Mucosa of stomach (tissue), 1 donor: Measurements from ENCODE around the gene ZBTB7C.

Experiments used
- H3K27me3 ChIP-seq: one replicate; pipeline ENCODE4 v1.7.0; 2013; ENCODE audit warnings: mild to moderate bottlenecking, low read length; ENCODE audit not compliant: control insufficient read depth, insufficient read depth
- H3K36me3 ChIP-seq: one replicate; pipeline ENCODE4 v1.7.0; 2013; ENCODE audit warnings: low read length; ENCODE audit not compliant: control insufficient read depth, insufficient read depth
- H3K4me1 ChIP-seq: one replicate; pipeline ENCODE4 v1.7.0; 2013; ENCODE audit warnings: mild to moderate bottlenecking, low read length; ENCODE audit not compliant: control insufficient read depth, insufficient read depth
- H3K4me3 ChIP-seq: one replicate; pipeline ENCODE4 v1.7.0; 2013; ENCODE audit warnings: low read length
- H3K9ac ChIP-seq: one replicate; pipeline ENCODE4 v1.7.0; 2013; ENCODE audit warnings: mild to moderate bottlenecking, low read length, moderate library complexity
- H3K9me3 ChIP-seq: one replicate; pipeline ENCODE4 v1.7.0; 2013; ENCODE audit warnings: mild to moderate bottlenecking, low read length, moderate library complexity; ENCODE audit not compliant: control insufficient read depth
- donor health status: Pancreatic carcinoma.

Gene ZBTB7C

DNA sequence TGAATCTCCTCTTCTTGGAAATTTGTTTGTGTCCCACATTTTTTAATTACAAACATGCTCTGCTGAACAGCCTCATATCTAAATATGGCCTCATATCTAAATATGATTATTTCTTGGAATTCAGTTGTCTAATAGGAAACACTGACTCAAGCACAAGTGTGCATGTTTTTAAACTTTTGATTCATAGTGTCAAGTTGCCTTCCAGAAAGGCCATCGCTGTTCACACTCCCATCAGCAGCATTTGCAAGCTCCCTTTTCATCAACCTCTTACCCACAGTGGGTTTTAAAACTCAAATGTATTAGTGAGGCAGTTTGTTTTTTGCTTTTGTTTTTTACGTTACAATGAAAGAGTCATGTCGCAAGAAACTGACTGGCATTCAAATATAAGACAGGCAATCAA lies 413.5 kb downstream of the ZBTB7C start:
- H3K9me3 ChIP-seq: no peaks in the 10 kb centered on the region

DNA sequence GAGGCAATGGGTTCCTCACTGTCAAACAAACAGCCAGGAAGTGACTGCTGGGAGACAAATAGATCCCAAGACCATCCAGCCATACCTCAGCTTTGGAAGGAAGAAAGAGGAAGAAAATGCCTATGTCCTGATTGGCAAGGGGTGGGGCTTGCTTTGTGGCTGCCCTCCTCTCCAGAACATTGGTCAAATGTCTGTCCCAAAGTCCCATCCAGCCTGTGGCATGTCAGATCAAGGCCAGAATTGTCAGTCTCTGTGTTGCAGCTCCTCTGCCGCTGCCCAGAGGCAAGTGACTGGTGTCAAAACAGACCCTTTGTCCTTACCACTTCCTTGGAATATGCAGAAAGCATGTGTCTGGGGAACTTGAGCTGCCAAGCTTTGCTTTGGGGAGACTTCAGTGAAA lies 415.8 kb downstream of the ZBTB7C start:
- H3K9ac ChIP-seq: no peak overlapping the region
- H3K36me3 ChIP-seq: no peaks in the 10 kb centered on the region
- H3K27me3 ChIP-seq: peaks cover 5% of the 10 kb centered on the region
- no peak overlapping the region for H3K4me3 ChIP-seq
- H3K4me1 ChIP-seq: no peaks in the 10 kb centered on the region
- no peaks in the 10 kb centered on the region for H3K9me3 ChIP-seq

More for the DNA sequence above, 413.5 kb downstream of the ZBTB7C start:
- H3K4me3 ChIP-seq: no peak overlapping the region
- no peak overlapping the region for H3K9ac ChIP-seq
- no peaks in the 10 kb centered on the region for H3K36me3 ChIP-seq
- H3K27me3 ChIP-seq: peaks cover 5% of the 10 kb centered on the region
- H3K4me1 ChIP-seq: no peaks in the 10 kb centered on the region

DNA sequence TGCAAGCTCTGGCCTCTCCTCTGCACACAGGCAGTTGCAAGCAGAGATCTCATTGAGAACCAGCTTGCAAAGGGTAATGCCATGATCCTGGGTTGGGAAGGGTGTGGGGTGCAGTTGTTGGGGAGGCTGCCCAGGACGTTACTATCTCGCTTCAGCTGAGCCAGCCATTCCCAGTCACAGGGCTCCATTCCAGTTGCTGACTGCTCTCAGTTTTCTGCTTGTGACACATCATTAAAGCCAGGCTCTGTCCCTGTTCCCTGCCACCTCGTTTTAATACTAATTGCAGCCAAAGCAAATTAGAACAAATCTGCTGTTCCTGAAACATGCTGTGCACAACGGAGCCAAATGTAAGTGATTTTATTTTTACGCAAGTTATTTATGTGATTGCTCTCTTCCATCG lies 416.2 kb downstream of the ZBTB7C start:
- no peaks in the 10 kb centered on the region for H3K36me3 ChIP-seq
- H3K9ac ChIP-seq: no peak overlapping the region
- peaks cover 5% of the 10 kb centered on the region for H3K27me3 ChIP-seq
- no peak overlapping the region for H3K4me3 ChIP-seq
- H3K4me1 ChIP-seq: no peaks in the 10 kb centered on the region
- no peaks in the 10 kb centered on the region for H3K9me3 ChIP-seq

DNA sequence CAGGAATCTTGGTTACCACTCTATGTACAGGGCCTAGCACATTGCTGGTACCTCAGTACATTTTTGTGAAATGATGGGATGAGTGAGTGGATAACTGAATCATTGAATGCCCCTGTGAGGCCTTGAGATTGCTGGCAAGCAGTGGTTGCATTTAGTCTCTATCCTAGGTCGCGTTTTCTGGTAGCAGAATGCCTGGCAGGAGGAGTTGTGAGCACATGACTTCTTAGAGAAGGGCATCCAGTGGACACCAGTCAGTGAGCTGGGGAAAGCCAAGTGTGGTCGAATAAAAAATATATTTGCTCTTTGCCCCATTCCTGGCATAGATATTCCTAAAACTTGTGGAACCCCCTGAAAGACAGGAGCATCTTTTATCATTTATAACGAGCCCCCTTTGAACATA lies 416.9 kb downstream of the ZBTB7C start:
- no peak overlapping the region for H3K4me3 ChIP-seq
- H3K9me3 ChIP-seq: no peaks in the 10 kb centered on the region
- no peaks in the 10 kb centered on the region for H3K4me1 ChIP-seq
- no peak overlapping the region for H3K9ac ChIP-seq
- H3K27me3 ChIP-seq: peaks cover 5% of the 10 kb centered on the region
- H3K36me3 ChIP-seq: no peaks in the 10 kb centered on the region

DNA sequence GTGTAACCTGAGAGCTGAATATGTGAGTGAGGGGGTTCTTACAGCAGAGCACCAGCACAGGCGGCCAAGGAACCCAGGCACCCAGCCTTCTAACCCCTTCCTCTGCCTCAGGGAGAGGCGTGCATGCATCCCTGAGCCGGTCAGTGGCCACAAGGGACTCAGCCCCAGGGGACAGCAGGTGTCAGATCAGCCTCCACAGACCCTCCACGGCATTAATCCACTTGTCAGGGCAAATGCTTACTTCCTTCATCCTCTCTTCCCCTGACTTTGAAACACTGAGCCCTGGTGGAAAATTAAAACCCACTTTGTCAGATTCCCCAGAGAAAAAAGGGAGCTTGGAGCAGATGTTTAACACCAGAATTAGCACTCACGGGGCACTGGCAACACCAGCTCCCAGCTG lies 418.2 kb downstream of the ZBTB7C start:
- H3K27me3 ChIP-seq: peaks cover 5% of the 10 kb centered on the region
- H3K4me3 ChIP-seq: no peak overlapping the region
- no peaks in the 10 kb centered on the region for H3K9me3 ChIP-seq
- no peak overlapping the region for H3K9ac ChIP-seq
- no peaks in the 10 kb centered on the region for H3K36me3 ChIP-seq
- no peaks in the 10 kb centered on the region for H3K4me1 ChIP-seq

DNA sequence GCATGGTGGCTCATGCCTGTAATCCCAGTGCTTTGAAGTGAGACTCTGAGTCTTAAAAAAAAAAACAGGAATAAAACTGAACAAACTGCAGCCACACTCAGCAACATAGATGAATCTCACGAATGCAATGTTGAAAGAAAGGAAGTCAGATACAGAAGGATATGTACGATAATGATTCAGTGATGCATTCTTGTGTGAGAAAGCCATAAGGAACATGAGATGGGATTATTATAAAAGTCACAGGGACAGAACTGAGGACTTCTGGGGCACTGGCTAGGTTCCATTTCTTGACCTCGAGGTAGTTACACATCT lies 421.8 kb downstream of the ZBTB7C start:
- Histone ChIP-seq H3K4me1 (no peaks in the 10 kb centered on the region), H3K36me3 (no peaks in the 10 kb centered on the region), H3K9ac (no peak overlapping the region), H3K27me3 (peaks cover 5% of the 10 kb centered on the region), H3K9me3 (no peaks in the 10 kb centered on the region), H3K4me3 (no peak overlapping the region)

DNA sequence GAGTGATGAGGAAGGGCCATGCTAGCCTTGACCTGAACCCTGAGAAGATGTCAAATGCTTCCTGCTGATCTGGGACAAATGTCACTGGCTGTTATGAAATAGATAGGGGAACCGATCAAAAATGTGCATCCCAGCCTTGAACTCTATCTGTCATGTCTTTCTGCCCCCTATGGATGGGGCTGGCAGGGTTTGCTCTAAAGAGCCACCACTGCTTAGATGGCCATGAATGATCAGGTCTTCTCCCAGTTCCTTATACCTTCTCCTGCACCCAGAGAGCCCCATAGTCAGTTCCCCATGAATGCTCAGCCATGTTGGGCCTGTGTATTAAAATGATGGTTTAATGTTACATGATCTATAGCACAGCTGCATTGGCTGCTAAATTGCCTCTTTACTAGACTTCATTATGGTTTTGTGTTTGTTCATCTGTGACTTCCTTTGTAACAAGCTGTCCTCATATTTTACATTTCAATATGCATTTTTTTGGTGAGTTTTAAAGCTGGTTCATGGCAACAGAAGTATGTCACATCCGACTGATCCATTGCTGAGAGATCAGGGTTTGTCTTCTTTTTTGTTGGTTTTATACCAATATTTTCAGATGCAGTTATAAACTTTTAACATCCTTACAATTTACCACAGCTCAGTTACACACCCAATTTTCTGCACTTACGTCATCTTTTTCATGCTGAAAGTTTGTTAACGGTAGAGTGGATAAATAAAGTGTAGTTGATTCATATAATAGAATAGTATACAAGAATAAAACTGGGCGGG lies 422.4 kb downstream of the ZBTB7C start:
- no peak overlapping the region for H3K9ac ChIP-seq
- H3K4me1 ChIP-seq: no peaks in the 10 kb centered on the region
- H3K4me3 ChIP-seq: no peak overlapping the region
- H3K9me3 ChIP-seq: no peaks in the 10 kb centered on the region
- no peaks in the 10 kb centered on the region for H3K36me3 ChIP-seq
- H3K27me3 ChIP-seq: peaks cover 5% of the 10 kb centered on the region

DNA sequence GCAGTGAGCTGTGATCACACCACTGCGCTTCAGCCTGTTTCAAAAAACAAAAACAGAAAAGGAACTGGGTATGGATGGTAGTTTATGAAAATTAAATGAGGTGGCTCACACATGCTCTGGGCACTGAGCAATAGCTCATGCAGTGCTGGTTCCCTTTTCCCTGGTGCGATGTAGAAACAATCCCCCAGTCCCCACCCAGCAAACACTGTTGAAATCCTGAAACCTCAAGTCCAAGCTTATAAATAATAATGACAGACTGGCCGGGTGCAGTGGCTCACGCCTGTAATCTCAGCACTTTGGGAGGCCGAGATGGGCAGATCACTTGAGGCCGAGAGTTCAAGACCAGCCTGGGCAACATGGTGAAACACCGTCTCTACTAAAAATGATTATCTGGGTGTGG lies 423.3 kb downstream of the ZBTB7C start:
- Histone ChIP-seq H3K4me3 (no peak overlapping the region), H3K9ac (no peak overlapping the region), H3K36me3 (no peaks in the 10 kb centered on the region), H3K9me3 (no peaks in the 10 kb centered on the region), H3K27me3 (no peaks in the 10 kb centered on the region), H3K4me1 (no peaks in the 10 kb centered on the region)

DNA sequence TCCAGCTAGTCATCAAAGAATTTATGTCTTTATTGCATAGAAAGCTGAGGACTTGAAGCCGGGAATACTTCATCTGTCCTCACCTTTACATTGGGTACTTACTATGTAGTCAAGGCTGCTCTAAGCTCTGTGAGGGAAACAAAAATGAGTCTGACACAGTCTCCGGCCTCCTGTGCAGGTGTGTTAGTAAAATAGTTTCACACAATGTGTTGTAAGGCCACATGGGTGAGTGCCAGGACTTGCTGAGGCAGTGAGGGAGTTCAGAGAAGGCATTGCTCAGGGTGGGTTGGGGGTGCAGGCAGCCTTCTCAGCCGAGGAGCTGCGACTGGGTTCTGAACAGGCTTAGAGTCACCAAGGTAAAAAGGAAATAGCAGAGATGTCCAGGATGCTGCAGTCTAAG lies 424.2 kb downstream of the ZBTB7C start:
- H3K4me1 ChIP-seq: no peaks in the 10 kb centered on the region
- H3K9ac ChIP-seq: no peak overlapping the region
- no peaks in the 10 kb centered on the region for H3K36me3 ChIP-seq
- no peak overlapping the region for H3K4me3 ChIP-seq
- H3K9me3 ChIP-seq: no peaks in the 10 kb centered on the region
- no peaks in the 10 kb centered on the region for H3K27me3 ChIP-seq

DNA sequence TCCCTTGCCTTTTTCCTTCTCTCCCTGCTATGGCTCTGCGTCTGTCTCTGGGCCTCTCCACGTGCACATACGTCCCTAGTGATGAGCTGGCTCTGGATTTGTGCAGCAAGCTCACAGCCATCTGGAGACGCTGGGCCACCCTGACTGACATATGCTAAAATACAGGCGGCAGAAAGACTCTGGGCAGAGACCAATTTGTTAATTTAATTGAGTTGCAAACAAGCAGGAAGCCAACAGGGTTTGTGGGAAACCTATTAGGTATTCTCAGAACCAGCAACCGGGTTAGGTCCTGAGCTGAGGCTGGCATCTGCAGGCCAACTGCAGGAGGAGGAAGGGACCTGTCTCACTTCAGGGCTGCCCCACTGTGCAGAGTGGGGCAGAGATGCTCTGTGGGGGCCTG lies 425.2 kb downstream of the ZBTB7C start:
- H3K4me1 ChIP-seq: no peaks in the 10 kb centered on the region
- H3K36me3 ChIP-seq: no peaks in the 10 kb centered on the region
- H3K9me3 ChIP-seq: no peaks in the 10 kb centered on the region
- no peak overlapping the region for H3K4me3 ChIP-seq
- no peak overlapping the region for H3K9ac ChIP-seq
- H3K27me3 ChIP-seq: no peaks in the 10 kb centered on the region

DNA sequence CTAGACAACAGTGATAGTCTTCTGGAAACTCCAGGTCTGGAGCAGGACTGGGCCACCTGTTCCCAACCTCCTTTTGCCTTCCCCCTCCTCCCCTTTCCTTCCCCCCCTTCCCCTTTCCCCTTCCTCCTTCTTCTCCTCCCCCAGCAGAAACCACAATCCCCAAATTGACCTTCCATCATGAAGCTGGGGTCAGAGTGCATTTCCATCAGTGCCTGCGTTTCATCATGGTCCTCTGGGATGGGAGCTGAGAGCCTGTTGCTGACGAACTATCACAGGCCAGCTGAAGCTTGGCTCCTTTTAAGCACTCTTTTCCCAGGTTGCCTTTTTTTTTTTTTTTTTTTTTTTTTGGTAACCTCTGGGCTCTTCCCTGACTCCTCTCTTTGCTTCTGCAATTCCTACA lies 426.1 kb downstream of the ZBTB7C start:
- Histone ChIP-seq H3K9ac (no peak overlapping the region), H3K4me1 (no peaks in the 10 kb centered on the region), H3K27me3 (no peaks in the 10 kb centered on the region), H3K9me3 (no peaks in the 10 kb centered on the region), H3K4me3 (no peak overlapping the region), H3K36me3 (no peaks in the 10 kb centered on the region)

DNA sequence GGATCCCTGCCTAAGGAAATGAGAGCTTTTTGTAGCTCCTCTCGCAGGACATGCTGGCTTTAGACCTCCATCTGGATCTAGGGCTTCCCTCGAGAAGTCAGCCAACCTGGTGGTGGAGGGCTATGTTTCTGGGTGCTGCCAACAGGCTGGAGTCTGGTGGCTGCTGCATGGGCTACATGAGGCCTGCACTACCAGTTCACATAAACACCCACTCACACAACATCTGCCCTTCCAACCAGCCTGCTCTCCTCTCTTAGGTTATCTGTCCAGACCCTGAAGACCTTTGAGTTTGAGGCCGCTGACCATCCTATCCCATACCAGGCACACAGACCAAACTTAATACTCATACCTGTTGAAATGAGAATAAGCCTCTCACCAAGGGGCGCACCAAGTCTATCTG lies 427.4 kb downstream of the ZBTB7C start:
- Histone ChIP-seq H3K9me3 (no peaks in the 10 kb centered on the region), H3K36me3 (no peaks in the 10 kb centered on the region), H3K27me3 (no peaks in the 10 kb centered on the region)

DNA sequence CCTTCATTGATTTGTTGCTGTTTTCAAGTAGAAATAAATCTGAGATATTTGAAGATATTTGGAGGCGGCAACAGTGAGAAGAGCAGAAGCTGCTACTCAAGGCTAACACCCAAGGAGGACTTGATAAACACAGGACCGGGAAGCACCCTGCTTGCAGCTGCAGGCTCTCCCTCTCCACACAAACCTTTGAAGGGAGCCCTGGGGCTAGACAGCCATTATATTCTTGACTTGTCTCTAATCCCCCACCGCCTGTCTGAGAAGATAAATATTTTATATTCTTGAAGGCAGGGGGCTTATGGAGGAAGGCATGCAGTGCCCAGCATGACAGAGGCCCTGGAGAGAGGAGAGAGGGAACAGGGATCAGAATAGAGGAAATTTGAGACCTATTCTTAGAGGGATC lies 427.9 kb downstream of the ZBTB7C start:
- Histone ChIP-seq H3K4me1 (no peaks in the 10 kb centered on the region), H3K9me3 (no peaks in the 10 kb centered on the region), H3K36me3 (no peaks in the 10 kb centered on the region), H3K4me3 (no peak overlapping the region), H3K9ac (no peak overlapping the region), H3K27me3 (no peaks in the 10 kb centered on the region)

More for the DNA sequence above, 427.4 kb downstream of the ZBTB7C start:
- Histone ChIP-seq H3K4me1 (no peaks in the 10 kb centered on the region), H3K4me3 (no peak overlapping the region), H3K9ac (no peak overlapping the region)
